GM23248 (cell line): ENCODE measurements around the gene GABRG3.

ENCODE experiments used
- EZH2 ChIP-seq: fragments of 200-600 bp; sonication (generic); IDR thresholded peaks from 2 replicates; pipeline ENCODE4 v1.6.1; 2018; ENCODE audit warnings: antibody characterized with exemption, mild to moderate bottlenecking; ENCODE audit not compliant: insufficient read depth, poor library complexity, severe bottlenecking
- EZH2phosphoT487 ChIP-seq: fragments of 200-600 bp; sonication (generic); IDR thresholded peaks from 2 replicates; pipeline ENCODE4 v1.6.1; 2018; ENCODE audit warnings: antibody characterized with exemption, moderate library complexity, mild to moderate bottlenecking, low read depth; ENCODE audit not compliant: insufficient read depth

DNA sequence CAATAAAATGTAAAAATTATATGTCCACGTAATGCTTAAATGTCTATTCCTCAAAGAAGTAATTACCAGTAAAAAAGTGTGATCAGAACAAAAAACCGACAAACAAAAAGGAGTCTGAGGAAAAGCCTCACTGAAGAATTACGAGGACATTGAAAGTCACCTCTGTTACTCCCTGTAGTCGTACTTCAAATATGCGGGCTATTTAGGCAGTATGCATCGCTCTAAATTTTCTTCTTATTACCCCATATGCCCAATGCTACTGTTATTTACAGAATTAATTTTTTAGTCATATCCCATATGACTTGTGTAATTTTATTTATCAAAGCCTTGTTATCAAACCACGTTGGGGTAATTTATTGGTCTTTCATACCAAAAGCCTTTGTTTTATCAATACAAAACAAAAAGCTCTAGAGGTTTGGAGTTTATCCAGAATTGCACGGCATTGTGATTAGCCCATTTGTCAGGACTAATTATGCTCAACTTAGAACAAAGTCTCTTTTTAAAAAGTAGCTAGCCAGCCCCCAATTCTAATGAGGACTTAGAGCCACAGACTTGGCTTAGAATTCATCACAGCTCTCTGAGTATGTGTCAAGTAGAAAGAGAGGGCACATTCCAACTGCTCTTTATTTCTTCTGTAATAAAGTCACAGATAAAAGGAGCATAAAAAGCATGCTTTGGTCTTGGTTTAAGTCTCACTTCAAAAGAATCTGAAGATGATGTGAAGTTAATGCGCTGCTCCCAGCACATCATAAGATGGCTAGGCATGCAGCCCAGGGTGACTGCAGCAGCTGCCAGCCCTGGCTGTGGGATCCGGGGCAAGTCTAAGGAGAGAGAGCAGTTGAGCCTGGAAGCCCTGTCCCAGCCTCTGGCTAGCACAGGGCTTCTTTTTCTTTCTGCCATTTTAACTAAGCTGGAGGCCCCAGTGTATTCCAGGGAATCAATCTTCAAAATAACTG is 521.0 kb downstream of the GABRG3 start:
- TF ChIP-seq EZH2 (no peak), EZH2phosphoT487 (no peak)
